Mesenchymal stem cell (in vitro differentiated cells and primary cell): ENCODE data around the gene PLXND1.

Source experiments
- DNase-seq: peaks from one replicate; pipeline ENCODE4 v3.0.0-alpha.2; 2013
- H2AFZ ChIP-seq: one replicate; pipeline ENCODE4 v1.6.1; 2013; ENCODE audit warnings: low read depth, mild to moderate bottlenecking, control low read depth, inconsistent platforms, low read length, moderate library complexity
- H2AK5ac ChIP-seq: 2 replicates; pipeline ENCODE4 v1.6.1; 2013; ENCODE audit warnings: low read length, moderate library complexity, mild to moderate bottlenecking, inconsistent platforms; ENCODE audit not compliant: severe bottlenecking
- H2BK120ac ChIP-seq: one replicate; pipeline ENCODE4 v1.6.1; 2013; ENCODE audit warnings: low read depth, mild to moderate bottlenecking, inconsistent platforms, low read length, moderate library complexity
- H2BK12ac ChIP-seq, 2 experiments: one replicate each; pipeline ENCODE4 v1.6.1; 2013; ENCODE audit warnings: inconsistent platforms in 2 of 2, low read length in 2 of 2, mild to moderate bottlenecking in 2 of 2, moderate library complexity in 2 of 2, control low read depth in 1 of 2
- H2BK15ac ChIP-seq: one replicate; pipeline ENCODE4 v1.6.1; 2013; ENCODE audit warnings: mild to moderate bottlenecking, low read depth, inconsistent platforms; ENCODE audit not compliant: poor library complexity, severe bottlenecking
- H2BK5ac ChIP-seq: 2 replicates; pipeline ENCODE4 v1.6.1; 2013; ENCODE audit warnings: low read depth, mild to moderate bottlenecking, low read length, control low read depth, inconsistent platforms; ENCODE audit not compliant: poor library complexity, severe bottlenecking
- H3K14ac ChIP-seq, 2 experiments: one replicate each; pipeline ENCODE4 v1.6.1; 2013; ENCODE audit warnings: inconsistent platforms in 2 of 2, low read length in 2 of 2, control low read depth in 1 of 2, mild to moderate bottlenecking in 1 of 2, moderate library complexity in 1 of 2
- H3K18ac ChIP-seq, 2 experiments: one replicate each; pipeline ENCODE4 v1.6.1; 2013; ENCODE audit warnings: inconsistent platforms in 2 of 2, low read length in 2 of 2, control low read depth in 1 of 2, low read depth in 1 of 2, mild to moderate bottlenecking in 1 of 2
- H3K23ac ChIP-seq, 2 experiments: one replicate each; pipeline ENCODE4 v1.6.1; 2013; ENCODE audit warnings: inconsistent platforms in 2 of 2, low read length in 2 of 2, mild to moderate bottlenecking in 2 of 2, moderate library complexity in 2 of 2, control low read depth in 1 of 2
- H3K27ac ChIP-seq: 2 replicates; pipeline ENCODE4 v1.5.1; 2013; ENCODE audit warnings: mild to moderate bottlenecking, moderate library complexity, low read length, control low read depth, inconsistent platforms; ENCODE audit not compliant: poor library complexity, severe bottlenecking
- H3K27me3 ChIP-seq, 2 experiments: 2 replicates each; pipeline versions ENCODE4 v1.6.1 to v1.7.0; 2013; ENCODE audit warnings: low read length in 2 of 2, mild to moderate bottlenecking in 2 of 2, moderate library complexity in 2 of 2, control low read depth in 1 of 2, inconsistent platforms in 1 of 2; ENCODE audit not compliant: control insufficient read depth in 1 of 2, insufficient read depth in 1 of 2
- H3K36me3 ChIP-seq, 2 experiments: 2 replicates each; pipeline versions ENCODE4 v1.6.1 to v1.7.0; 2013; ENCODE audit warnings: low read length in 2 of 2, control low read depth in 1 of 2, inconsistent platforms in 1 of 2, low read depth in 1 of 2, mild to moderate bottlenecking in 1 of 2; ENCODE audit not compliant: insufficient read depth in 2 of 2, control insufficient read depth in 1 of 2
- H3K4ac ChIP-seq, 2 experiments: one replicate each; pipeline ENCODE4 v1.6.1; 2013; ENCODE audit warnings: inconsistent platforms in 2 of 2, low read length in 2 of 2, mild to moderate bottlenecking in 2 of 2, moderate library complexity in 2 of 2, control low read depth in 1 of 2, low read depth in 1 of 2
- H3K4me1 ChIP-seq: 2 replicates; pipeline ENCODE4 v1.6.1; 2013; ENCODE audit warnings: low read depth, low read length, control low read depth; ENCODE audit not compliant: control insufficient read depth, insufficient read depth
- H3K4me2 ChIP-seq: 2 replicates; pipeline ENCODE4 v1.6.1; 2013; ENCODE audit warnings: low read length, mild to moderate bottlenecking, inconsistent platforms; ENCODE audit not compliant: poor library complexity, severe bottlenecking
- H3K4me3 ChIP-seq, 2 experiments: 2 replicates each; pipeline versions ENCODE4 v1.5.1 to v1.7.0; 2013; ENCODE audit warnings: low read length in 2 of 2, mild to moderate bottlenecking in 2 of 2, control low read depth in 1 of 2, low read depth in 1 of 2; ENCODE audit not compliant: insufficient read depth in 1 of 2
- H3K79me1 ChIP-seq: replicated peaks from 2 replicates; pipeline ENCODE4 v1.6.1; 2013; ENCODE audit warnings: mild to moderate bottlenecking, control low read depth, low read length, inconsistent platforms; ENCODE audit not compliant: poor library complexity, severe bottlenecking
- H3K9ac ChIP-seq: 2 replicates; pipeline ENCODE4 v1.7.0; 2013; ENCODE audit warnings: mild to moderate bottlenecking, low read length, moderate library complexity
- H3K9me3 ChIP-seq: 2 replicates; pipeline ENCODE4 v1.7.0; 2013; ENCODE audit warnings: mild to moderate bottlenecking, low read length; ENCODE audit not compliant: control insufficient read depth
- H4K8ac ChIP-seq: one replicate; pipeline ENCODE4 v1.6.1; 2013; ENCODE audit warnings: inconsistent platforms, mild to moderate bottlenecking, low read length, moderate library complexity
- H4K91ac ChIP-seq: one replicate; pipeline ENCODE4 v1.6.1; 2013; ENCODE audit warnings: mild to moderate bottlenecking, low read length, inconsistent platforms
- WGBS: methylation state at CpG from one replicate; pipeline ENCODE4 v1.1.7; 2013; ENCODE audit warnings: mixed read lengths; 5-methylcytosine and 5-hydroxymethylcytosine counted together

Gene PLXND1

GRCh38 chr3:129528589-129529100, 77.8 kb downstream of the PLXND1 start, which contains the start of gene RHO:
TSS of gene RHO (plus strand) at chr3:129528639. CDS start at chr3:129528734, 95 bp downstream.
- no peak for DNase-seq
- H3K23ac ChIP-seq, result no peak within 1 kb of the TSS
- H2BK15ac ChIP-seq, result no peak within 1 kb of the TSS
- no peak within 1 kb of the TSS for H3K4me3 ChIP-seq
- H2BK5ac ChIP-seq, result no peak within 1 kb of the TSS
- H3K4me2 ChIP-seq, result no peak within 1 kb of the TSS
- no peak within 1 kb of the TSS for H3K4ac ChIP-seq
- H4K8ac ChIP-seq, result no peak within 1 kb of the TSS
- peak within 1 kb of the TSS in 1 of 2 experiments; percentile 28 for H2BK12ac ChIP-seq
- peaks cover 41% of the 10 kb centered on the region for H3K4me1 ChIP-seq
- H3K14ac ChIP-seq, result no peak within 1 kb of the TSS
- H3K27me3 ChIP-seq, result no peaks in the 10 kb centered on the region
- no peak within 1 kb of the TSS for H3K9ac ChIP-seq
- H2AK5ac ChIP-seq, result peak within 1 kb of the TSS; percentile 31
- no peaks in the 10 kb centered on the region for H3K79me1 ChIP-seq
- no peaks in the 10 kb centered on the region for H3K9me3 ChIP-seq
- peak within 1 kb of the TSS; percentile 28 for H4K91ac ChIP-seq
- no peak within 1 kb of the TSS for H3K18ac ChIP-seq
- H2BK120ac ChIP-seq, result no peak within 1 kb of the TSS
- no peak within 1 kb of the TSS for H3K27ac ChIP-seq
- no peak within 1 kb of the TSS for H2AFZ ChIP-seq
- WGBS, result 97% methylated on average over 17 of the region's 18 CpGs
- H3K36me3 ChIP-seq, result no peaks in the 10 kb centered on the region

GRCh38 chr3:129527262-129527661, 79.2 kb downstream of the PLXND1 start:
- Histone ChIP-seq H3K23ac (no peak overlapping the region), H4K8ac (no peak overlapping the region), H3K9me3 (no peaks in the 10 kb centered on the region), H3K4ac (no peak overlapping the region), H2BK120ac (no peak overlapping the region), H2AK5ac (no peak overlapping the region), H3K4me2 (no peak overlapping the region), H3K9ac (no peak overlapping the region), H4K91ac (no peak overlapping the region), H2BK5ac (no peak overlapping the region), H2BK12ac (no peak overlapping the region), H3K4me3 (no peak overlapping the region), H2BK15ac (no peak overlapping the region), H3K27me3 (no peaks in the 10 kb centered on the region), H2AFZ (no peak overlapping the region), H3K14ac (no peak overlapping the region), H3K36me3 (no peaks in the 10 kb centered on the region), H3K79me1 (no peaks in the 10 kb centered on the region), H3K27ac (no peak overlapping the region), H3K18ac (no peak overlapping the region), H3K4me1 (peaks cover 38% of the 10 kb centered on the region)
- no peak for DNase-seq
- WGBS, result 97% methylated on average over 11 of the region's 11 CpGs

DNA sequence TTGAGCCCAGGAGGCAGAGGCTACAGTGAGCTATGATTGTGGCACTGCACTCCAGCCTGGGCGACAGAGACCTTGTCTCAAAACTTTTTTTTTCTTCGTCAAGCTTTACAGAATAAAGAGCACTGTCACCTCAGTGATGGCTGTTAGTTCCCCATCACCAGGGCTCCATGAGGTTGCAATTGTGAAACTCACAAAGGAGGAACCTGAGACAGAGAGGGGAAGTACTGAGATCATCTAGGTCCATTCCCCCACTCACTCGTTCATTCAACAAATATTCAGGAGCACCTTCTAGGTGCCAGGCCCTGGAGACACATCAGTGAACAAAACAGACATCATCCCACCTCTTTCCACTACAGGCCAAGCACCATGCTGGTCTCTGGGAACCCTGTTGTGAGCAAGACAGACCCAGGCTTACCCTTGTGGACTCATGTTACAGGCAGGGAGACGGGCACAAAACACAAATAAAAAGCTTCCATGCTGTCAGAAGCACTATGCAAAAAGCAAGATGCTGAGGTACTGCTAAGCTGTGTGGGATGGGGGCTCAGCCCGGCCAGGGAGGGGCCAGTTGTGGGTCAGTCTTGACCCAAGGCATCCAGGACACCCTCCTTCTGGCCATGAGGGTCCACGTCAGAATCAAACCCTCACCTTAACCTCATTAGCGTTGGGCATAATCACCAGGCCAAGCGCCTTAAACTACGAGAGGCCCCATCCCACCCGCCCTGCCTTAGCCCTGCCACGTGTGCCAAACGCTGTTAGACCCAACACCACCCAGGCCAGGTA, 80.2 kb downstream of the PLXND1 start:
- Histone ChIP-seq H3K79me1 (no peaks in the 10 kb centered on the region), H3K4me2 (no peak overlapping the region)

DNA sequence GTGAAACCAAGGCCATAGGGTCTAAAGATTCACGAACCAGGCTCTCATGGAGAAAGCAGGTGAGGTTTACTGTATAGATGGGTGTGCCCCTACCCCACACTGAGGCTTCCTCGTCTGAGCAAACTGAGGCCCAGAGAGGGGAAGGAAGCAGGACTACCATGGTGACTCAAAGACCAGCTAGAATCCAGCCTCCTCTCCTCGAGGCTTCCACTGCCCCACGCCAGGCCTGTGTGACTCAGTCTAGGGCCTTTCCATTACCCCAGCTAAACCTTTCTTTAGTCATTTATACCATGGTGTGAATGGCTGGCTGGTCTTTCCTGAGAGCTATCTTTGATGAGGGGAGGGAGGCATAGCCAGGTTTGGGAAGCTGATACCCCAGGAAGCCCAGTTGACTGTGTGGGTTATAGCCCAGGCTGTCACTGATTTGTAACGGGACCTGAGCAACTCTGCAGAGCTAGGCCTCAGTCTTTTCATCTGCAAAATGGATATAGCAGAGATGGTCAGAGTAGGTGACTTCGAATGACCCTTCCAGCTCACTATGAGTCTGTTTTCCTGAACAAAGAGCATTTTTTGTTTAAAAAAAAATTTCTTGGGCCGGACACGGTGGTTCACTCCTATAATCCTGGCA, 81.0 kb downstream of the PLXND1 start:
- Histone ChIP-seq H3K18ac (no peak overlapping the region), H3K4me2 (no peak overlapping the region)
- WGBS, result 82% methylated on average over 6 of the region's 8 CpGs

More for the DNA sequence above, 80.2 kb downstream of the PLXND1 start:
- H3K9me3 ChIP-seq, result no peaks in the 10 kb centered on the region
- no peak overlapping the region for H3K4me3 ChIP-seq
- no peaks in the 10 kb centered on the region for H3K27me3 ChIP-seq
- H3K36me3 ChIP-seq, result peaks cover 0 to under 1% of the 10 kb centered on the region in 2 experiments
- no peak overlapping the region for H3K23ac ChIP-seq
- 90% methylated on average over 10 of the region's 12 CpGs for WGBS
- H3K14ac ChIP-seq, result peak overlapping the region in 1 of 2 experiments; percentile 37
- no peak overlapping the region for H3K27ac ChIP-seq
- no peak overlapping the region for H2AFZ ChIP-seq
- H2AK5ac ChIP-seq, result no peak overlapping the region
- H2BK5ac ChIP-seq, result no peak overlapping the region
- peak overlapping the region; percentile 25 for H4K91ac ChIP-seq
- no peak overlapping the region for H3K4ac ChIP-seq
- H2BK15ac ChIP-seq, result no peak overlapping the region
- peaks cover 38% of the 10 kb centered on the region for H3K4me1 ChIP-seq
- H2BK12ac ChIP-seq, result peak overlapping the region in 1 of 2 experiments; percentile 34
- H2BK120ac ChIP-seq, result no peak overlapping the region
- H4K8ac ChIP-seq, result no peak overlapping the region
- DNase-seq, result no peak
- no peak overlapping the region for H3K9ac ChIP-seq
- H3K18ac ChIP-seq, result no peak overlapping the region

More for the DNA sequence above, 81.0 kb downstream of the PLXND1 start:
- Histone ChIP-seq H2BK5ac (no peak overlapping the region), H3K4me1 (peaks cover 33% of the 10 kb centered on the region), H3K9me3 (no peaks in the 10 kb centered on the region), H4K8ac (no peak overlapping the region), H3K36me3 (peaks cover 0 to 3% of the 10 kb centered on the region in 2 experiments), H2AK5ac (peak overlapping the region; percentile 60), H3K4me3 (no peak overlapping the region), H2BK12ac (no peak overlapping the region), H3K23ac (peak overlapping the region in 1 of 2 experiments; percentile 14), H3K14ac (peak overlapping the region in 1 of 2 experiments; percentile 66), H3K79me1 (no peaks in the 10 kb centered on the region), H4K91ac (peak overlapping the region; percentile 40), H3K27me3 (no peaks in the 10 kb centered on the region), H3K4ac (peak overlapping the region in 1 of 2 experiments; percentile 18), H3K9ac (peak overlapping the region; percentile 46), H2BK120ac (no peak overlapping the region), H2AFZ (no peak overlapping the region), H2BK15ac (no peak overlapping the region), H3K27ac (no peak overlapping the region)
- peak; percentile 61 for DNase-seq
